Epithelial cell of proximal tubule (primary cell): ENCODE results near the gene S100Z. TPM values are rescaled to one million over a fixed set of nuclear protein-coding genes. Genes with fewer than 3 reads are reported as not detected.

Experiments used
- DNase-seq: peaks from one replicate; pipeline ENCODE4 v3.0.0-alpha.2; 2011; ENCODE audit warnings: low read depth
- H3K4me3 ChIP-seq: 2 replicates; pipeline ENCODE4 v1.5.1; 2011; ENCODE audit warnings: low read depth, mild to moderate bottlenecking, low read length
- CTCF ChIP-seq: conservative IDR thresholded peaks from 2 replicates; pipeline ENCODE4 v1.5.1; 2012; ENCODE audit warnings: low read depth, mild to moderate bottlenecking, low read length
- total RNA-seq: library from RNA; depleted of rRNA; stranded (reverse); fragments of >200 nt; gene quantifications from 2 replicates; pipeline ENCODE4 v1.2.3, GENCODE V29; 2015

Gene S100Z
- not detected in 2 replicates for total RNA-seq

- TF ChIP-seq CTCF = no peak
- no peak within 1 kb of the TSS for H3K4me3 ChIP-seq
- no peak for DNase-seq
Observed at GRCh38 chr5:76849419-76850291, at the start of gene S100Z. Gene S100Z, plus strand, starts transcription at chr5:76850014. Its CDS starts 25,346 bp downstream, at chr5:76875360.

DNA sequence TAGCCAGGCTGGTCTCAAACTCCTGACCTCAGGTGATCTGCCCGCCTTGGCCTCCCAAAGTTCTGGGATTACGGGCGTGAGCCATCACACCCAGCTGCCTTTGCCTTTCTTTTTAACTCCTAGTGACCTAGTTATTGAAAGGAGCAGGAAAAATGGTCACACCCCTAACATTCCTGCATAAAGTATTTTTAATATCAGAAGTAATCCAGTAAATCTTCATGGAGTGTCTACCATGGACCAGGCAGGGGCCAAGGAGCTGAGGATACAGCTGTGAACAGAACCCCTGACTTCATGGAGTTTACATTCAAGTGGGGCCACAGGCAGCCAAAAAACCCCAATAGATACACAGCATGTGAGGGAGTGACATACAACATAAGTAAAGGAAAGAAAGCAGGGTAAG is 49.2 kb upstream of the S100Z start:
- no peak for TF ChIP-seq CTCF
- DNase-seq = no peak
- H3K4me3 ChIP-seq = no peak overlapping the region

- no peak for DNase-seq
- TF ChIP-seq CTCF = no peak
- H3K4me3 ChIP-seq = no peak overlapping the region
Observed at GRCh38 chr5:76801159-76801802, 48.5 kb upstream of the S100Z start.

- TF ChIP-seq CTCF = no peak
- no peak overlapping the region for H3K4me3 ChIP-seq
- DNase-seq = no peak
Observed at GRCh38 chr5:76801803-76802195, 48.0 kb upstream of the S100Z start.

DNA sequence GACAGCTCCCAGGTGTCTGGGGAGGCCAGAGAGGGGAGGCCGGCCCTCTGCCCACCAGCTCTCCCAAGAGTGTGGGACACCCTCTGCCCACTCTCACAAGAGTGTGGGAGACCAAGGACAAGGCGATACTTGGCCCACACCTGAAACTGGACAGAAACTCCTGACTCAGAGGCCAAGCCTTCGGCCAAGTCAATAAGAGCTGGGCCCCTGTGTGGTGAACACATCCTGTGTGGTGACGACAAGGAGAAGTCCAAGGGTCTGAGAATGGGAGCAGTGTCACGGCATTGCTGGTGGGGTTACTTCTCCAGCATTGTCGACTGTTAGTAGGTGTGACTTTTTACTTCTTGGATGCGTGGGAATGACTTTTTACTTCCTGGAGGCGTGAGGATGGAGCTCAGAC is 45.5 kb upstream of the S100Z start:
- TF ChIP-seq CTCF = no peak
- no peak for DNase-seq
- H3K4me3 ChIP-seq = no peak overlapping the region

DNA sequence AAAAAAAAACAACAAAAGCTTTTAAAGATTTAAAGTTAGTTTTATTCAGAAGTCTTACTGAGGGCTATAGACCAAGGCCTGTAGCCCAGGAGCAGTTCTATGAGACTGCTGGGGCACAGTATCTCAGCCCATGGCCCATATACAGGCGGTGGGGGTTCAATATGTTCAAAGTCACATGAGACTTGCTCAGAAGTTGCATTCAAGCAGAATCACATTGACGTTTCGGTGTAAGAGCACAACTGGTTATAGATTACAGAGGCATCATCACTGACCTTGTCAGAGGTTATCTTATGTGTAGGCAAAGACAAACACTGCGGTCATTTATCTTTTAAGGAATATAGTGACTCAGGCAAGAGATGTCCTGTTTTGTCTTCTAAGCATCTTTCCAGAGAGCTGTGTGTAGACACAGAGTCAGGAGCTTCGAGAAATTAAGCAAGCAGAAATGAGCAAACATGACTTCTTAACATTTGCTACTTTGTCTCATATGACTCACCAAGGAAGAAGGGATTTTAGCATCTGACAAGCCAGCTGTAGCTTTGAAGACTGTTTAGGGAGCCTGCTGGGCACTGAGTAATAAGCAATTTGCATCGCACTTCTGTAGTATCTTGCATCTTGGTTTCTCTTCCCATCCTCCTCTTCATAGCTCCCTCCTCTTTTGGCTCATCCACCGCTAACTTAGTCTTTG is 43.9 kb upstream of the S100Z start:
- DNase-seq = peak; percentile 96
- no peak overlapping the region for H3K4me3 ChIP-seq
- no peak for TF ChIP-seq CTCF
